Spleen (tissue), 7 donors: Measurements from ENCODE around the gene CACNB2.

Experiments
- POLR2A ChIP-seq, 3 donors: fragments of 450-650 bp; IDR thresholded peaks; one replicate each; pipeline ENCODE4 v1.5.1; 2017; ENCODE audit warnings: antibody characterized with exemption in 3 of 3, mild to moderate bottlenecking in 1 of 3
- TF ChIP-seq, protein P1 (sequence below), 11 experiments: fragments of 200-600 bp in 7 of 11; fragments of 450-650 bp in 4 of 11; sonication (generic) in 4 of 11; IDR thresholded peaks in 8 of 11; conservative IDR thresholded peaks in 3 of 11; 1 replicate in 7 of 11; 2 replicates in 4 of 11; pipeline versions ENCODE4 v1.4.0 to v1.8.0; 2016 to 2021; ENCODE audit warnings: antibody characterized with exemption in 11 of 11, inconsistent platforms in 4 of 11, mild to moderate bottlenecking in 1 of 11
- donor health status: DM: no; HTN: no; CAD: no; lungs with moderate emphysema.
- donor health status: DM: no; HTN: no; CAD: no.
- donor health status: DM: no; HTN: no; CAD: no.

DNA sequence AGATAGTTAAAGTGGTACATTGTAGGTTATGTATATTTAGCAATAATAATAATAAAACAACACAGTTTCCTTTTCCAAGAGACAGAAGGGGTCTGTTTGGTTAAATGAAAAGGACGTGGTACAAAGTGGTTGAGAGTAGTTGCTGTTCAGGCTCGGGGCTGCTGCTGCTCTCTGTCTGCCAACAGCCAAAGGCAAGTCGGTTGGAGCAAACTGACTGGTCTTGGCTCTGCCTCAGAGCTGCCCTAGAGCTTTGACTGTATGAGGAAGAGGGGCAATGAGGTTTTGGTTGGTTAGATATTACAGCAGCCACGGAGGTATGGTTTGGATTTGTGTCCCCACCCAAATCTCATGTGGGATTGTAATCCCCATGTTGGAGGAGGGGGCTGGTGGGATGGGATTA, 95.3 kb downstream of the CACNB2 start:
- TF ChIP-seq, protein P1, sequence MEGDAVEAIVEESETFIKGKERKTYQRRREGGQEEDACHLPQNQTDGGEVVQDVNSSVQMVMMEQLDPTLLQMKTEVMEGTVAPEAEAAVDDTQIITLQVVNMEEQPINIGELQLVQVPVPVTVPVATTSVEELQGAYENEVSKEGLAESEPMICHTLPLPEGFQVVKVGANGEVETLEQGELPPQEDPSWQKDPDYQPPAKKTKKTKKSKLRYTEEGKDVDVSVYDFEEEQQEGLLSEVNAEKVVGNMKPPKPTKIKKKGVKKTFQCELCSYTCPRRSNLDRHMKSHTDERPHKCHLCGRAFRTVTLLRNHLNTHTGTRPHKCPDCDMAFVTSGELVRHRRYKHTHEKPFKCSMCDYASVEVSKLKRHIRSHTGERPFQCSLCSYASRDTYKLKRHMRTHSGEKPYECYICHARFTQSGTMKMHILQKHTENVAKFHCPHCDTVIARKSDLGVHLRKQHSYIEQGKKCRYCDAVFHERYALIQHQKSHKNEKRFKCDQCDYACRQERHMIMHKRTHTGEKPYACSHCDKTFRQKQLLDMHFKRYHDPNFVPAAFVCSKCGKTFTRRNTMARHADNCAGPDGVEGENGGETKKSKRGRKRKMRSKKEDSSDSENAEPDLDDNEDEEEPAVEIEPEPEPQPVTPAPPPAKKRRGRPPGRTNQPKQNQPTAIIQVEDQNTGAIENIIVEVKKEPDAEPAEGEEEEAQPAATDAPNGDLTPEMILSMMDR (IDR thresholded peaks at IDR 0.05 in 8 of 11, conservative IDR thresholded peaks at IDR 0.05 in 3 of 11) = no peak
- TF ChIP-seq POLR2A (IDR thresholded peaks at IDR 0.05) = no peak
